GM18870 (cell line): ENCODE measurements around the gene DTX3.
"Not testable (repeated sequence)": the region's sequence is repeated elsewhere in the genome, so short reads cannot be mapped to it uniquely, and the experiment has no call there.

Source experiments
- ATAC-seq: cut with Tn5 transposase; IDR thresholded peaks from one replicate; pipeline ENCODE4 v1.9.1; 2021; ENCODE audit warnings: moderate library complexity; ENCODE audit not compliant: unreplicated experiment

DTX3 gene

GRCh38 chr12:57606821-57607220, 2.2 kb downstream of the DTX3 start:
- ATAC-seq: no peak

GRCh38 chr12:57607958-57608663, 3.5 kb downstream of the DTX3 start:
- ATAC-seq: no peak

GRCh38 chr12:57609101-57609780, 4.6 kb downstream of the DTX3 start:
- ATAC-seq: no peak

GRCh38 chr12:57609781-57610553, 5.3 kb downstream of the DTX3 start:
- no peak for ATAC-seq

- no peak for ATAC-seq
Measured at GRCh38 chr12:57610554-57611107, 6.0 kb downstream of the DTX3 start.

- ATAC-seq: no peak
Measured at GRCh38 chr12:57611108-57611826, 6.6 kb downstream of the DTX3 start, which contains the start of gene ARHGEF25. Gene ARHGEF25 (plus strand): TSS chr12:57611435. CDS start chr12:57611895, 460 bp downstream.

GRCh38 chr12:57611827-57612710, 7.4 kb downstream of the DTX3 start:
- ATAC-seq: no peak

- ATAC-seq: no peak
Measured at GRCh38 chr12:57612711-57613426, 8.2 kb downstream of the DTX3 start.

GRCh38 chr12:57613427-57614109, 8.9 kb downstream of the DTX3 start:
- no peak for ATAC-seq

- peak; percentile 63 for ATAC-seq
Measured at GRCh38 chr12:57614178-57614947, 9.7 kb downstream of the DTX3 start.

- no peak for ATAC-seq
Measured at GRCh38 chr12:57614948-57615500, 10.4 kb downstream of the DTX3 start.

- ATAC-seq: no peak
Measured at GRCh38 chr12:57615637-57616036, 11.0 kb downstream of the DTX3 start.

- no peak for ATAC-seq
Measured at GRCh38 chr12:57616383-57617101, 11.9 kb downstream of the DTX3 start.

- ATAC-seq: no peak
Measured at GRCh38 chr12:57617942-57618341, 13.3 kb downstream of the DTX3 start.

GRCh38 chr12:57618431-57618830, 13.8 kb downstream of the DTX3 start:
- ATAC-seq: not testable (repeated sequence)

GRCh38 chr12:57618966-57619433, 14.4 kb downstream of the DTX3 start:
- ATAC-seq: no peak
